ENCODE results near the gene TM9SF4.

GRCh38 chr20:32134026-32134425, 24.5 kb downstream of the TM9SF4 start:
- TF ChIP-seq FOXM1 (IDR thresholded peaks at IDR 0.05; ENCODE audit: borderline replicate concordance, low read depth): no peak
- no peak for TF ChIP-seq EP300 (IDR thresholded peaks at IDR 0.05; ENCODE audit: borderline replicate concordance)
- TF ChIP-seq MAX (IDR thresholded peaks at IDR 0.05): no peak
- no peak for TF ChIP-seq CEBPB (IDR thresholded peaks at IDR 0.05)
- TF ChIP-seq TAF1 (IDR thresholded peaks at IDR 0.05; ENCODE audit: low read depth): no peak
- TF ChIP-seq YY1 (IDR thresholded peaks at IDR 0.05; ENCODE audit: low read depth): no peak
- no peak for TF ChIP-seq RAD21 (IDR thresholded peaks at IDR 0.05; ENCODE audit: low read depth)
- no peak for TF ChIP-seq CREB1 (IDR thresholded peaks at IDR 0.05; ENCODE audit: low read depth)
- TF ChIP-seq USF1 (IDR thresholded peaks at IDR 0.05): no peak
- TF ChIP-seq TEAD4 (IDR thresholded peaks at IDR 0.05): no peak
- TF ChIP-seq ZBTB7A (IDR thresholded peaks at IDR 0.05; ENCODE audit: low read depth): no peak
- TF ChIP-seq REST (IDR thresholded peaks at IDR 0.05; ENCODE audit: low read depth): no peak
- TF ChIP-seq EGR1 (IDR thresholded peaks at IDR 0.05): no peak

Measured in Ishikawa (cell line).